KMS-11 (cell line): ENCODE data around the gene DIS3L2.
A peak's percentile ranks its signal among the peaks of the same experiment; 100 is the strongest.

ENCODE experiments used
- H2AFZ ChIP-seq: fragments of 200-600 bp; sonication (generic); 2 replicates; pipeline ENCODE4 v1.6.1; 2016; ENCODE audit warnings: antibody characterized with exemption, mixed run types, low read depth
- H3K27ac ChIP-seq: fragments of 200-600 bp; sonication (generic); 2 replicates; pipeline ENCODE4 v1.6.1; 2016; ENCODE audit warnings: mild to moderate bottlenecking, mixed run types
- H3K27me3 ChIP-seq: fragments of 200-600 bp; sonication (generic); 2 replicates; pipeline ENCODE4 v1.6.1; 2017; ENCODE audit warnings: mild to moderate bottlenecking, low read depth, mixed run types, moderate library complexity; ENCODE audit not compliant: insufficient read depth
- H3K36me3 ChIP-seq: fragments of 200-600 bp; sonication (generic); 2 replicates; pipeline ENCODE4 v1.6.1; 2017; ENCODE audit warnings: mild to moderate bottlenecking, mixed run types; ENCODE audit not compliant: insufficient read depth
- H3K4me1 ChIP-seq: fragments of 200-600 bp; sonication (generic); 2 replicates; pipeline ENCODE4 v1.6.1; 2016; ENCODE audit warnings: mild to moderate bottlenecking, low read depth, mixed run types; ENCODE audit not compliant: poor library complexity, severe bottlenecking
- H3K4me2 ChIP-seq: fragments of 200-600 bp; sonication (generic); 2 replicates; pipeline ENCODE4 v1.7.0; 2016; ENCODE audit warnings: mild to moderate bottlenecking, mixed run types
- H3K4me3 ChIP-seq: fragments of 200-600 bp; sonication (generic); IDR thresholded peaks from 2 replicates; pipeline ENCODE4 v1.6.1; 2017; ENCODE audit warnings: low read depth, low read length, mixed read lengths; ENCODE audit not compliant: insufficient read depth
- H3K79me2 ChIP-seq: fragments of 200-600 bp; sonication (generic); 2 replicates; pipeline ENCODE4 v1.6.1; 2016; ENCODE audit warnings: low read depth, mixed run types; ENCODE audit not compliant: insufficient read depth
- H3K9ac ChIP-seq: fragments of 200-600 bp; sonication (generic); 2 replicates; pipeline ENCODE4 v1.6.1; 2016; ENCODE audit warnings: mild to moderate bottlenecking, mixed run types
- H4K20me1 ChIP-seq: fragments of 200-600 bp; sonication (generic); 2 replicates; pipeline ENCODE4 v1.6.1; 2016; ENCODE audit warnings: mild to moderate bottlenecking, mixed run types; ENCODE audit not compliant: insufficient read depth
- CTCF ChIP-seq: fragments of 200-600 bp; sonication (generic); conservative IDR thresholded peaks from 2 replicates; pipeline ENCODE4 v1.6.1; 2017; ENCODE audit warnings: low read depth, mild to moderate bottlenecking, antibody characterized with exemption, low read length, moderate library complexity, mixed read lengths

DIS3L2 gene

GRCh38 chr2:232290668-232291067 lies 329.2 kb downstream of the DIS3L2 start:
- no peaks in the 10 kb centered on the region for H3K79me2 ChIP-seq
- H2AFZ ChIP-seq, result no peak overlapping the region
- no peaks in the 10 kb centered on the region for H3K36me3 ChIP-seq
- no peak for TF ChIP-seq CTCF
- no peak overlapping the region for H3K4me2 ChIP-seq
- H4K20me1 ChIP-seq, result no peaks in the 10 kb centered on the region
- H3K27ac ChIP-seq, result no peak overlapping the region
- no peak overlapping the region for H3K9ac ChIP-seq
- no peaks in the 10 kb centered on the region for H3K27me3 ChIP-seq
- peaks cover 10% of the 10 kb centered on the region for H3K4me1 ChIP-seq
- H3K4me3 ChIP-seq, result no peak overlapping the region

- H3K27ac ChIP-seq, result no peak overlapping the region
- H3K4me1 ChIP-seq, result peaks cover 10% of the 10 kb centered on the region
- H3K9ac ChIP-seq, result no peak overlapping the region
- H3K36me3 ChIP-seq, result no peaks in the 10 kb centered on the region
- H3K79me2 ChIP-seq, result no peaks in the 10 kb centered on the region
- no peak overlapping the region for H3K4me2 ChIP-seq
- no peaks in the 10 kb centered on the region for H3K27me3 ChIP-seq
- no peak overlapping the region for H2AFZ ChIP-seq
- no peak overlapping the region for H3K4me3 ChIP-seq
- H4K20me1 ChIP-seq, result no peaks in the 10 kb centered on the region
- no peak for TF ChIP-seq CTCF
Observed at GRCh38 chr2:232291343-232291742, 329.8 kb downstream of the DIS3L2 start.

- H3K79me2 ChIP-seq, result no peaks in the 10 kb centered on the region
- no peak overlapping the region for H3K4me3 ChIP-seq
Observed at GRCh38 chr2:232292395-232293154, 331.1 kb downstream of the DIS3L2 start.

GRCh38 chr2:232293191-232293590 lies 331.7 kb downstream of the DIS3L2 start:
- H3K27me3 ChIP-seq, result no peaks in the 10 kb centered on the region
- TF ChIP-seq CTCF, result no peak
- H3K27ac ChIP-seq, result no peak overlapping the region
- no peaks in the 10 kb centered on the region for H4K20me1 ChIP-seq
- H3K9ac ChIP-seq, result no peak overlapping the region
- H2AFZ ChIP-seq, result no peak overlapping the region
- H3K36me3 ChIP-seq, result no peaks in the 10 kb centered on the region
- no peaks in the 10 kb centered on the region for H3K79me2 ChIP-seq
- H3K4me2 ChIP-seq, result peak overlapping the region; percentile 11; the same call in 1 of the 2 replicates
- H3K4me3 ChIP-seq, result no peak overlapping the region
- H3K4me1 ChIP-seq, result peaks cover 10% of the 10 kb centered on the region

More at GRCh38 chr2:232292395-232293154, 331.1 kb downstream of the DIS3L2 start:
- Histone ChIP-seq H3K4me2 (peak overlapping the region; percentile 11; the same call in 1 of the 2 replicates), H3K27me3 (no peaks in the 10 kb centered on the region), H3K9ac (no peak overlapping the region), H4K20me1 (no peaks in the 10 kb centered on the region), H3K27ac (no peak overlapping the region), H2AFZ (no peak overlapping the region), H3K4me1 (peaks cover 10% of the 10 kb centered on the region), H3K36me3 (no peaks in the 10 kb centered on the region)
- TF ChIP-seq CTCF, result peak; percentile 90
